GM12878 (cell line): ENCODE measurements around the gene ZNF813. TPM values are rescaled to one million over a fixed set of nuclear protein-coding genes. Genes with fewer than 3 reads are reported as not detected.

Experiments
- ATF7 ChIP-seq: fragments of 450-650 bp; IDR thresholded peaks from 2 replicates; pipeline ENCODE4 v1.6.1; 2016; ENCODE audit warnings: low read depth, mild to moderate bottlenecking
- E2F4 ChIP-seq: IDR thresholded peaks from 2 replicates; pipeline ENCODE4 v1.6.1; 2012; ENCODE audit warnings: low read depth, low read length, improper control_type of control experiment
- SP1 ChIP-seq: IDR thresholded peaks from one replicate; pipeline ENCODE4 v1.6.1; 2011; ENCODE audit warnings: low read depth, low read length
- ZNF217 ChIP-seq: fragments of 450-650 bp; IDR thresholded peaks from 2 replicates; pipeline ENCODE4 v1.6.1; 2017; ENCODE audit warnings: antibody characterized with exemption, mild to moderate bottlenecking
- ZNF687 ChIP-seq: fragments of 450-650 bp; IDR thresholded peaks from 2 replicates; pipeline ENCODE4 v1.6.1; 2017; ENCODE audit warnings: mild to moderate bottlenecking, moderate library complexity
- polyA plus RNA-seq, 11 experiments: library from polyadenylated mRNA; depleted of rRNA in 4 of 11; unstranded in 6 of 11; stranded (reverse) in 5 of 11; fragments of >200 nt; fragmentation: Nextera tagmentation in 4 of 11; fragmentation: Illumina TruSeq in 1 of 11; extraction: Ambion mirVana in 4 of 11; extraction: Trizol in 1 of 11; gene quantifications; 1 replicate in 1 of 11; 2 replicates in 10 of 11; pipeline versions ENCODE4 v1.2.1 to v1.2.3, GENCODE V29; 2011 to 2016; ENCODE audit warnings: inconsistent platforms in 2 of 11, missing spikeins in 2 of 11, low read depth in 1 of 11
- total RNA-seq, 4 experiments: library from RNA; depleted of rRNA in 3 of 4; stranded (reverse); fragments of >200 nt in 3 of 4; fragmentation: Illumina TruSeq in 1 of 4; extraction: Trizol in 1 of 4; gene quantifications; 2 replicates each; pipeline versions ENCODE4 v1.2.1 to v1.2.3, GENCODE V29; 2013 to 2021

Gene ZNF813
- total and polyA plus RNA-seq, 10 of the 15 experiments (the other 5 are each of a cell fraction or from before 2014, with no cell fraction given), result 0.27 to 4.8 (median 2.6) TPM

GRCh38 chr19:53507523-53508442 is 40.2 kb downstream of the ZNF813 start (continued):
- TF ChIP-seq ZNF687 (peak; percentile 43; the same call in 1 of the 2 replicates), ATF7 (peak; percentile 62; the same call in 1 of the 2 replicates), E2F4 (no peak), SP1 (peak; percentile 15), ZNF217 (no peak)
